Tibial nerve (tissue), 4 donors: ENCODE results near the gene PLCB1. TPM values are rescaled to one million over a fixed set of nuclear protein-coding genes. Genes with fewer than 3 reads are reported as not detected.
"Not testable (repeated sequence)": the region's sequence is repeated elsewhere in the genome, so short reads cannot be mapped to it uniquely, and the experiment has no call there.

Source experiments
- DNase-seq, 2 donors: peaks; one replicate each; pipeline ENCODE4 v3.0.0-alpha.2; 2019; ENCODE audit warnings: low spot score in 2 of 2
- H3K27ac ChIP-seq, 4 donors: fragments of 200-600 bp; sonication (generic) in 3 of 4; one replicate each; pipeline ENCODE4 v1.5.1; 2017 to 2019; ENCODE audit warnings: mild to moderate bottlenecking in 1 of 4
- H3K27me3 ChIP-seq, 2 donors: fragments of 200-600 bp; sonication (generic) in 1 of 2; one replicate each; pipeline versions ENCODE4 v1.5.1 to v1.6.0; 2017 to 2019
- H3K36me3 ChIP-seq, 3 donors: fragments of 200-600 bp; sonication (generic); one replicate each; pipeline ENCODE4 v1.5.1; 2018 to 2019
- H3K4me1 ChIP-seq, 4 donors: fragments of 200-600 bp; sonication (generic) in 3 of 4; one replicate each; pipeline ENCODE4 v1.5.1; 2017 to 2019
- H3K4me3 ChIP-seq, 4 donors: fragments of 200-600 bp; sonication (generic) in 3 of 4; one replicate each; pipeline ENCODE4 v1.5.1; 2017 to 2019; ENCODE audit warnings: mild to moderate bottlenecking in 1 of 4, moderate library complexity in 1 of 4
- H3K9me3 ChIP-seq, 4 donors: fragments of 200-600 bp; sonication (generic) in 3 of 4; one replicate each; pipeline ENCODE4 v1.5.1; 2017 to 2019
- EP300 ChIP-seq, 2 donors: sonication (generic); formaldehyde crosslinking; IDR thresholded peaks; one replicate each; pipeline ENCODE4 v1.6.1; 2017; ENCODE audit warnings: antibody characterized with exemption in 2 of 2, mild to moderate bottlenecking in 1 of 2
- POLR2A ChIP-seq, 2 donors: fragments of 450-650 bp; IDR thresholded peaks; one replicate each; pipeline ENCODE4 v1.6.1; 2017; ENCODE audit warnings: antibody characterized with exemption in 2 of 2, mild to moderate bottlenecking in 2 of 2, moderate library complexity in 2 of 2
- WGBS, 2 donors: methylation state at CpG; one replicate each; pipeline ENCODE4 v1.1.5; 2018; 5-methylcytosine and 5-hydroxymethylcytosine counted together
- total RNA-seq, 4 donors: library from RNA; depleted of rRNA; stranded (reverse); fragments of >200 nt; gene quantifications; one replicate each; pipeline ENCODE4 v1.1.0, GENCODE V29; 2016
- TF ChIP-seq, protein P1 (sequence below), 5 experiments: fragments of 200-600 bp in 3 of 5; fragments of 450-650 bp in 2 of 5; sonication (generic) in 3 of 5; IDR thresholded peaks; one replicate each; pipeline ENCODE4 v1.5.1; 2016 to 2019; ENCODE audit warnings: antibody characterized with exemption in 5 of 5, mild to moderate bottlenecking in 3 of 5, moderate library complexity in 2 of 5

The PLCB1 gene
- total RNA-seq, 4 donors from 2014 or later, result 34.7 to 52.8 (median 39.2) TPM

DNA sequence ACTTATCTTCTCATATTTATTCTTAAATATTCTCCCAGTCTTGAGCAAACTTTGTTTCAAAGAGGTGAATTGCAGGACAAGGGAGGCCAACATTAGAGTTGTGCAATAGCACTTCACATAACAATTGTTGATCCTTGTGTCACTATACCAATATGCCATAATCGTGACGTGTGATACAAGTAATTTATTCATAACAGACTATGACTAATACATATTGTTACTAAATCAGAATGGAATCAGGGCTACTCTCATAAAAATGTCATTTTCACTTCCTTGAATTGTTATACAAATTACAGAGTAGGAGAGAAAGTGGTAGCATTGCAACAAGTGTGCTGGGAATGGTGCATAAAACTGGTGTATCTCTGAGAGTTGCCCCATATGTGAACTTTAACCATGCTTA lies 37.2 kb upstream of the PLCB1 start:
- no peak for TF ChIP-seq POLR2A (IDR thresholded peaks at IDR 0.05)
- no peak for TF ChIP-seq EP300 (IDR thresholded peaks at IDR 0.05)
- TF ChIP-seq, protein P1, sequence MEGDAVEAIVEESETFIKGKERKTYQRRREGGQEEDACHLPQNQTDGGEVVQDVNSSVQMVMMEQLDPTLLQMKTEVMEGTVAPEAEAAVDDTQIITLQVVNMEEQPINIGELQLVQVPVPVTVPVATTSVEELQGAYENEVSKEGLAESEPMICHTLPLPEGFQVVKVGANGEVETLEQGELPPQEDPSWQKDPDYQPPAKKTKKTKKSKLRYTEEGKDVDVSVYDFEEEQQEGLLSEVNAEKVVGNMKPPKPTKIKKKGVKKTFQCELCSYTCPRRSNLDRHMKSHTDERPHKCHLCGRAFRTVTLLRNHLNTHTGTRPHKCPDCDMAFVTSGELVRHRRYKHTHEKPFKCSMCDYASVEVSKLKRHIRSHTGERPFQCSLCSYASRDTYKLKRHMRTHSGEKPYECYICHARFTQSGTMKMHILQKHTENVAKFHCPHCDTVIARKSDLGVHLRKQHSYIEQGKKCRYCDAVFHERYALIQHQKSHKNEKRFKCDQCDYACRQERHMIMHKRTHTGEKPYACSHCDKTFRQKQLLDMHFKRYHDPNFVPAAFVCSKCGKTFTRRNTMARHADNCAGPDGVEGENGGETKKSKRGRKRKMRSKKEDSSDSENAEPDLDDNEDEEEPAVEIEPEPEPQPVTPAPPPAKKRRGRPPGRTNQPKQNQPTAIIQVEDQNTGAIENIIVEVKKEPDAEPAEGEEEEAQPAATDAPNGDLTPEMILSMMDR (IDR thresholded peaks at IDR 0.05), result no peak
- H3K9me3 ChIP-seq, result no peaks in the 10 kb centered on the region
- H3K36me3 ChIP-seq, result no peaks in the 10 kb centered on the region
- peak overlapping the region in 3 of 4 donors; percentile 8 to 63 (median 30) for H3K27ac ChIP-seq
- DNase-seq, result no peak
- H3K4me1 ChIP-seq, result peaks cover 0 to 26% (median 4%) of the 10 kb centered on the region in 4 donors
- H3K4me3 ChIP-seq, result no peak overlapping the region
- H3K27me3 ChIP-seq, result no peaks in the 10 kb centered on the region
- WGBS, 2 donors, result 18 to 26% methylated on average over 2 of the region's 2 CpGs

DNA sequence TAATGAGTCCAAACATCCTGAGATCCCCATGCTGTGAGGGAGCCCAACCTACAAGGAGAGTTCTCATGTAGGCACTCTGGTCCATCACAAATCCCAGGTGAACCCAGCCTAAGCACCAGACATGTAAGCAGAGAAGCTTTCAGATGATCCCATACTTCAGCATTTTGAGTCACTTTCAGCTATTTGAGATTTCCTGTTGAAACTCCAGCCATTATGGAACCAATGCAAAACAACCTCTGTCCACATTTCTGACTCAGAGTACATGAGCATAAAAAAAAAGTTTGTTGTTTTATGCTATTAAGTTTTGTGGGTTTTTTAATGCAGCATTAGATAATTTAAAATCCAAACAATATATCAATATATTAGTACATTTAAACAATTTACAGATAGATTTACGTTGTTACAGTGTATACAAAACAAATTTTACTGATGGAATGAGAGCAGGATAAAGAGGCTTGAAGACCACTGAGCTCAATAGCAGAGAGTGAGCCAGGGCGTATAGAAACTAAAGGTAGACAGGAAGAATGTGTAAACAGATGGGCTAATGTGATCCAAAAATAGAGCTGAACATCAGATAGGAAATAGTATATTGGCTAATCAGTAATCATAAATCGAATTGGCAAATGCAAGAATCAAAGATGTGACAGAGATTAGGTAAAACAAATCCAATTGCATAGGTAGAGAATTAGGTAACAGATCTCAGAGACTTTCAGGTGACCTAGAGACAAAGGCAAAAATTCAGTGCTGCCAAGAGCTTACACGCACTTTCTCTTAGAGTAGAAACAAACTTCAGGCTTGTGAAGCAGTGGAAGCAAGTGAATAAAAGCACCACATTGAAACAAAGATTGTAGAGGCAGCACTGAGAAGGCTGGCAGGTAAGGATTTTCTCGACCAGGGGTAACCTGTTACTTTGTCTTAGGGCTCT lies 36.2 kb upstream of the PLCB1 start:
- no peak overlapping the region for H3K27ac ChIP-seq
- no peaks in the 10 kb centered on the region for H3K27me3 ChIP-seq
- H3K4me1 ChIP-seq, result peaks cover 0 to 26% (median 4%) of the 10 kb centered on the region in 4 donors
- TF ChIP-seq, protein P1 (IDR thresholded peaks at IDR 0.05), result no peak
- TF ChIP-seq EP300 (IDR thresholded peaks at IDR 0.05), result no peak
- TF ChIP-seq POLR2A (IDR thresholded peaks at IDR 0.05), result no peak
- no peaks in the 10 kb centered on the region for H3K36me3 ChIP-seq
- no peak for DNase-seq
- H3K9me3 ChIP-seq, result no peaks in the 10 kb centered on the region
- H3K4me3 ChIP-seq, result no peak overlapping the region
- WGBS, 2 donors, result 55 to 93% methylated on average over 5 of the region's 5 CpGs

DNA sequence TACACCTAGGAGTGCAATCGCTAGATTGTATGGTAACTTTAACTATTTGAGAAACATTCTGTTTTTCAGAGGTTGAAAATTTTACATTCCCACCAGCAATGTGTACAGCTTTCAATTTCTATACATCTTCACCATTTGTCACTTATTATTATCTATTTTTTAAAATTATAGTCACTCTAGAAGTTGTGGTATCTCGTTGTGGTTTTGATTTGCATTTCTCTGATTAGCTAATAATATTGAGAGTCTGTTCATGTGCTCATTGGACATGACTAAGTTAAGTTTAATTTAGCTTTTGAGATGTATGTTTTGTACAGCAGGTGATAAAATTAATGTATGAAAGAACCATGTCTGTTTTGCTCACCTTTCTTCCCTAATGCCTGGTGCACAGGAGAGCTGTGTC lies 34.8 kb upstream of the PLCB1 start:
- Histone ChIP-seq H3K36me3 (no peaks in the 10 kb centered on the region), H3K27me3 (no peaks in the 10 kb centered on the region), H3K9me3 (no peaks in the 10 kb centered on the region), H3K4me1 (peaks cover 0 to 26% (median 4%) of the 10 kb centered on the region in 4 donors), H3K4me3 (no peak overlapping the region), H3K27ac (no peak overlapping the region)
- 47 to 93% methylated on average over 2 of the region's 2 CpGs for WGBS, 2 donors
- TF ChIP-seq EP300 (IDR thresholded peaks at IDR 0.05) (no peak), POLR2A (IDR thresholded peaks at IDR 0.05) (no peak)
- TF ChIP-seq, protein P1 (IDR thresholded peaks at IDR 0.05), result no peak
- DNase-seq, result no peak

DNA sequence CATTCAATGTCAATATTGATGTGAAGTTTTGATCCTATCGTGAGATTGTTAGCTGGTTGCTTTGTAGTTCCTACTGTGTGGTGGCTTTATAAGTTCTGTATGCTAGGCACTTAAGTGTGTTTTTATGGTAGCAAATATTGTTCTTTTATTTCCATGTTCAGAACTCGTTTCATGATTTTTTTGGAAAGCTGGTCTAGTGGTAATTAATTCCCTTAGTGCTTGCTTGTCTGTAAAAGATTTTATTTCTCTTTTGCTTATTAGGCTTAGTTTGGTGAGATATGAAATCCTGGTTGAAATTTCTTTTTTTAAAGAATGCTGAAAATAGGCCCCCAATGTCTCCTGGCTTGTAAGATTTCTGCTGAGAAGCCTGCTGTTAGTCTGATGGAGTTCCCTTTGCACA lies 27.8 kb upstream of the PLCB1 start:
- H3K4me3 ChIP-seq, result no peak overlapping the region
- H3K9me3 ChIP-seq, result peaks cover 0 to 30% (median 2%) of the 10 kb centered on the region in 4 donors
- TF ChIP-seq POLR2A (IDR thresholded peaks at IDR 0.05) (no peak), EP300 (IDR thresholded peaks at IDR 0.05) (no peak)
- TF ChIP-seq, protein P1 (IDR thresholded peaks at IDR 0.05), result no peak
- WGBS, 2 donors, result 93 to 94% methylated on average over 2 of the region's 2 CpGs
- no peaks in the 10 kb centered on the region for H3K4me1 ChIP-seq
- H3K27ac ChIP-seq, result no peak overlapping the region
- no peaks in the 10 kb centered on the region for H3K36me3 ChIP-seq
- H3K27me3 ChIP-seq, result no peaks in the 10 kb centered on the region
- DNase-seq, result no peak

DNA sequence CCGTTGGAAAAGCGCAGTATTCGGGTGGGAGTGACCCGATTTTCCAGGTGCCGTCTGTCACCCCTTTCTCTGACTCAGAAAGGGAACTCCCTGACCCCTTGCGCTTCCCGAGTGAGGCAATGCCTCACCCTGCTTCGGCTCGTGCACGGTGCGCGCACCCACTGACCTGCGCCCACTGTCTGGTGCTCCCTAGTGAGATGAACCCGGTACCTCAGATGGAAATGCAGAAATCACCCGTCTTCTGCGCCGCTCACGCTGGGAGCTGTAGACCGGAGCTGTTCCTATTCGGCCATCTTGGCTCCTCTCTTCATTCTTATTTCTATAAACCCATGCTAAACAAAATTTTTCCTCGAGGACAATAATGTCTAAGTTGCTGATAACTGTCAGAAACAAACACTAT lies 17.5 kb upstream of the PLCB1 start:
- not testable (repeated sequence) for H3K36me3 ChIP-seq, H3K9me3 ChIP-seq, H3K4me3 ChIP-seq, H3K27me3 ChIP-seq, H3K27ac ChIP-seq, DNase-seq
- WGBS, 2 donors, result 90 to 99% methylated on average over 16 to 19 of the region's 21 CpGs
- H3K4me1 ChIP-seq, result peaks cover 0 to 28% (median 11%) of the 10 kb centered on the region in 4 donors
